Progenitor cell of endocrine pancreas (in vitro differentiated cells): ENCODE measurements around the gene CDC42BPB. TPM values are rescaled to one million over a fixed set of nuclear protein-coding genes. Genes with fewer than 3 reads are reported as not detected.

ENCODE experiments used
- DNase-seq: peaks from one replicate; pipeline ENCODE4 v3.0.0; 2021; ENCODE audit warnings: low spot score; ENCODE audit not compliant: unreplicated experiment
- H3K27ac Mint-ChIP-seq: 2 replicates; pipeline ENCODE4 v1.8.0; 2021; ENCODE audit warnings: mild to moderate bottlenecking, moderate library complexity, mixed read lengths
- H3K27me3 Mint-ChIP-seq: 2 replicates; pipeline ENCODE4 v1.8.0; 2021; ENCODE audit warnings: mixed read lengths
- H3K36me3 Mint-ChIP-seq: 2 replicates; pipeline ENCODE4 v1.8.0; 2022; ENCODE audit warnings: mixed read lengths; ENCODE audit not compliant: insufficient read depth
- H3K4me1 Mint-ChIP-seq: 2 replicates; pipeline ENCODE4 v1.8.0; 2021; ENCODE audit warnings: low read depth, mixed read lengths
- H3K4me3 Mint-ChIP-seq: 2 replicates; pipeline ENCODE4 v1.8.0; 2021; ENCODE audit warnings: low read depth, mild to moderate bottlenecking, moderate library complexity, mixed read lengths
- H3K9me3 Mint-ChIP-seq: 2 replicates; pipeline ENCODE4 v1.8.0; 2021; ENCODE audit warnings: low read depth, mixed read lengths
- total RNA-seq: library from RNA; stranded (reverse); gene quantifications from 2 replicates; pipeline ENCODE4 v1.2.1, GENCODE V29; 2021
- TF ChIP-seq, protein P1 (sequence below): fragments of 200-600 bp; sonication (generic); IDR thresholded peaks from one replicate; pipeline ENCODE4 v1.5.0; 2021; ENCODE audit warnings: antibody characterized with exemption, mild to moderate bottlenecking; ENCODE audit not compliant: unreplicated experiment

CDC42BPB gene
- total RNA-seq, 1 donor from 2014 or later, result 105 TPM

DNA sequence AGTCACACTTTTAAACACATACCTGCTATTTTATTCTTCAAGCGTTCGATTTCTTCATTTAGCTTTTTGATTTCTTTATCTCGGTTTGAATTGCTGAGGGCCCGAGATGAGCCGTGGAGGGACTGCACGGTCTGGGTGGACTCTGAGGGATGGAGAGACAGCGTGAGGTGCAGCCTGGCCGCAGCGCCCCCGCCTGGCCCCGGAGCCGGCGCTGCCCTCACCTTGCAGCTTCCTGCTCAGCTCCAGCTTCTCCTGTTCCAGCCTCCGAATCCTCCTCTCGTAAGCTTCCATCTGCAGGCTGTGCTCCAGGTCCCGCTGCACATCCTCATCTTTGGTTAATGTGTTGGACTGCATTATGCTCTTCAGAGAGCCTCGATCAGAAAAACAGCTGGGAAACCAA is 81.7 kb downstream of the CDC42BPB start:
- no peak overlapping the region for H3K27ac Mint-ChIP-seq
- H3K9me3 Mint-ChIP-seq, result no peaks in the 10 kb centered on the region
- TF ChIP-seq, protein P1, sequence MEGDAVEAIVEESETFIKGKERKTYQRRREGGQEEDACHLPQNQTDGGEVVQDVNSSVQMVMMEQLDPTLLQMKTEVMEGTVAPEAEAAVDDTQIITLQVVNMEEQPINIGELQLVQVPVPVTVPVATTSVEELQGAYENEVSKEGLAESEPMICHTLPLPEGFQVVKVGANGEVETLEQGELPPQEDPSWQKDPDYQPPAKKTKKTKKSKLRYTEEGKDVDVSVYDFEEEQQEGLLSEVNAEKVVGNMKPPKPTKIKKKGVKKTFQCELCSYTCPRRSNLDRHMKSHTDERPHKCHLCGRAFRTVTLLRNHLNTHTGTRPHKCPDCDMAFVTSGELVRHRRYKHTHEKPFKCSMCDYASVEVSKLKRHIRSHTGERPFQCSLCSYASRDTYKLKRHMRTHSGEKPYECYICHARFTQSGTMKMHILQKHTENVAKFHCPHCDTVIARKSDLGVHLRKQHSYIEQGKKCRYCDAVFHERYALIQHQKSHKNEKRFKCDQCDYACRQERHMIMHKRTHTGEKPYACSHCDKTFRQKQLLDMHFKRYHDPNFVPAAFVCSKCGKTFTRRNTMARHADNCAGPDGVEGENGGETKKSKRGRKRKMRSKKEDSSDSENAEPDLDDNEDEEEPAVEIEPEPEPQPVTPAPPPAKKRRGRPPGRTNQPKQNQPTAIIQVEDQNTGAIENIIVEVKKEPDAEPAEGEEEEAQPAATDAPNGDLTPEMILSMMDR, result no peak
- DNase-seq, result no peak
- H3K4me3 Mint-ChIP-seq, result no peak overlapping the region
- H3K27me3 Mint-ChIP-seq, result no peaks in the 10 kb centered on the region
- H3K36me3 Mint-ChIP-seq, result peaks cover 20% of the 10 kb centered on the region
- H3K4me1 Mint-ChIP-seq, result no peaks in the 10 kb centered on the region

DNA sequence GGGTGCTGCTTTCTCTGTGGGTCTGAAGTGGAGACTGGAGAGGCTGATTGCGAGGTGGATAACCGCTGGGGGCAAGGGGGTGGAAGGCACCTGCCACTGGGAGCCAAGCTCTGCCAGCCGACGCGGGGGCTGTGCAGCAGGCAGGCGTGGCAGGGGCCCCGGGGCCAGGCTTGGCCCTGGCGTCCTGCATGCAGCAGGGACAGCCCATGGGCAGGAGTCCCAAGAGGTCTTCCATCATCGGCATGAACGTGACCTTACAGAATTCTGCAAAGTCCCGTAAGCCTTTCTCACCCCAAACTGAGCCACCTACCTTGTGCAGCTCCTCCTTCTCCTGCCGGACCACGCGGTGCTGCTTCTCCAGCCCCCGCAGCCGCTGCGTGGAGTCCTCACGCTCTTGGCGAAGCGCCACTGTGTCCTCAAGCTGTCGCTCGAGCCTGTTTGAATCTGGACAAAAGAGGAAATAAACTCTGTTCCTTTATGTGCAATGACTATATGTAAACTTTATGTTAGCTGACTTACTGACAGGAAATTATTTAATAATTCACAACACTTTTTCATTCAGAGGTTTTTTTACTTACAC is 83.6 kb downstream of the CDC42BPB start:
- no peak for DNase-seq
- Mint-ChIP-seq H3K27ac (no peak overlapping the region), H3K4me1 (no peaks in the 10 kb centered on the region), H3K4me3 (no peak overlapping the region), H3K27me3 (no peaks in the 10 kb centered on the region), H3K36me3 (peaks cover 20% of the 10 kb centered on the region), H3K9me3 (no peaks in the 10 kb centered on the region)
- TF ChIP-seq, protein P1, result no peak

DNA sequence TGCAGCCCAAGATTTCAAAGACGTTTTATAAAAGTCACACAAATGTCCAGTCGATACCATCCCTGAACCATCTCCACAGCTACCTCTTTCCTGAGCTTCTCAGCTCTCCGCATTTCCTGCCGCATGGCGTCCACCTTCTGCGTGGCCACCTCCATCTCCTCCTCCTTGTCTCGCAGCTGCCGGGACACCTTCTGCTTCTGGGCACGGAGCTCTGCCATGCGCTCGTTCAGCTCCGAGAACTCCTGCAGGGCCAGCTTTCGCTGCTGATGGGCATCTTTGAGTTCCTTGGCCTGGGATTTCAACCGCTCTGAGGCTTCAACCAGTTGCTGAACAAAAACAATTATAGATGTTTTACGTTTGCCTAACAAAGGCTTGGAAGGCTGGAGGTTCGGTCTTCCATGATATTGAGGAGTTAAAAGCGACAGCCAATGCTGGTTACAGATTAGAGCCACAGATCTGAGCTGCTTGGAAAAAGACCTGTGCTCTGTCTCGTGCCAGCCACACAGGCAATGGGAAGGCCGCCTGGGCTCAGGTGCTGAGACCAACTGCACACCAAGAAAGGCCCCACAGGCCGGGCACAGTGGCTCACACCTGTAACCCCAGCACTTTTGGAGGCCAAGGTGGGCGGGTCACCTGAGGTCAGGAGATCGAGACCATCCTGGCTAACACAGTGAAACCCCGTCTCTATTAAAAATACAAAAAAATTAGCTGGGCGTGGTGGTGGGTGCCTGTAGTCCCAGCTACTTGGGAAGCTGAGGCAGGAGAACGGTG is 85.3 kb downstream of the CDC42BPB start:
- Mint-ChIP-seq H3K27ac (no peak overlapping the region), H3K36me3 (peaks cover 26% of the 10 kb centered on the region)
- TF ChIP-seq, protein P1, result no peak

DNA sequence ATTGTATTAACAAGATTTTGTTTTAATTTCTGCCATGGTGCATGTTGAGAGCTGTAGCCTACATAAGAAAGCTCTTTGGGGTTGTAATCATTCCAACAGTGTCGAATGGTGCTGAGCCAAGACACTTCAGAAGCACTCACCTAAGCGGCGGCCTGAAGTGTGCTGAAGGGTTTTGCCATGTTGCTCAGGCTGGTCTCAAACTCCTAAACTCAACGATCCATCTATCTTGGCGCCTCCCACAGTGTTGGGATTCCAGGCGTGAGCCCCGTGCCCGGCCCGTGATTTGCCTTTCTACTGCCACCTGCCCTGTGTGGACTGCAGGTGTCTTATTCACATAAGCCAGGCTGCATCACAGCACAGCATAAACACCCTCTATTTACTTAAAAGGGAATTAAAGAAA is 86.0 kb downstream of the CDC42BPB start:
- DNase-seq, result no peak
- TF ChIP-seq, protein P1, result no peak
- Mint-ChIP-seq H3K4me3 (no peak overlapping the region), H3K4me1 (no peaks in the 10 kb centered on the region), H3K9me3 (no peaks in the 10 kb centered on the region), H3K36me3 (peaks cover 27% of the 10 kb centered on the region), H3K27ac (no peak overlapping the region), H3K27me3 (no peaks in the 10 kb centered on the region)

More for the DNA sequence above, 85.3 kb downstream of the CDC42BPB start:
- Mint-ChIP-seq H3K27me3 (no peaks in the 10 kb centered on the region), H3K4me3 (no peak overlapping the region), H3K4me1 (no peaks in the 10 kb centered on the region), H3K9me3 (no peaks in the 10 kb centered on the region)
- DNase-seq, result no peak

DNA sequence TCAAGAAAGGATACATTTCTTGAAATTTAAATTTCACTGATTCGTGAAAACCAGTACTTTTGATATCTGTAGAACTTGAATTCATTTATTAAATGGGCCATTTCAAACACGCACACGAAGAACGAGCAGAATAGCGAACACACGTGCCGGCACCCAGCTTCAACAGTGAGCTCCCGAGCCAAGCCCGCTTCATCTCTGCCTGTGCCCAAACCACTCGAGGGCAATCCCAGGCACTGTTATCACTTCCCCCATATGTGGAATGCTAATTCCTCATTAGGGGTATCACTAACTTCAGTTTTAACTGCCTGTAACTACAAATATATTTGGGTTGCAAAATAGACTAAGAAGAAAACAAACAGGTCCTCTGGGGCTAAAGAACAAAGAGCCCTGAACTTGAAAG is 86.9 kb downstream of the CDC42BPB start:
- Mint-ChIP-seq H3K4me1 (no peaks in the 10 kb centered on the region), H3K27me3 (no peaks in the 10 kb centered on the region), H3K27ac (no peak overlapping the region), H3K36me3 (peaks cover 31% of the 10 kb centered on the region), H3K4me3 (no peak overlapping the region), H3K9me3 (no peaks in the 10 kb centered on the region)
- TF ChIP-seq, protein P1, result no peak
- DNase-seq, result no peak
